GM12875 (cell line): ENCODE data around the gene TBC1D24.

Experiments
- H3K4me3 ChIP-seq: one replicate; pipeline ENCODE4 v1.5.1; 2011; ENCODE audit warnings: low read depth, low read length, control low read depth
- CTCF ChIP-seq: IDR thresholded peaks from 2 replicates; pipeline ENCODE4 v1.5.1; 2011; ENCODE audit warnings: low read depth, mild to moderate bottlenecking, control low read depth, inconsistent platforms, low read length, moderate library complexity, borderline replicate concordance; ENCODE audit not compliant: insufficient read depth

The TBC1D24 gene

GRCh38 chr16:2474877-2475412, at the start of gene TBC1D24:
TBC1D24 (plus strand) TSS chr16:2475127; CDS start chr16:2496149, 21,022 bp downstream.
- peak within 1 kb of the TSS; percentile 87 for H3K4me3 ChIP-seq

GRCh38 chr16:2425825-2426430, 49.0 kb upstream of the TBC1D24 start:
- no peak overlapping the region for H3K4me3 ChIP-seq
- no peak for TF ChIP-seq CTCF

More at GRCh38 chr16:2474877-2475412, at the start of gene TBC1D24:
- no peak for TF ChIP-seq CTCF

- H3K4me3 ChIP-seq, result no peak overlapping the region
- no peak for TF ChIP-seq CTCF
Observed at GRCh38 chr16:2426941-2427361, 48.0 kb upstream of the TBC1D24 start.

GRCh38 chr16:2427526-2427925, 47.4 kb upstream of the TBC1D24 start:
- no peak overlapping the region for H3K4me3 ChIP-seq
- TF ChIP-seq CTCF, result no peak

DNA sequence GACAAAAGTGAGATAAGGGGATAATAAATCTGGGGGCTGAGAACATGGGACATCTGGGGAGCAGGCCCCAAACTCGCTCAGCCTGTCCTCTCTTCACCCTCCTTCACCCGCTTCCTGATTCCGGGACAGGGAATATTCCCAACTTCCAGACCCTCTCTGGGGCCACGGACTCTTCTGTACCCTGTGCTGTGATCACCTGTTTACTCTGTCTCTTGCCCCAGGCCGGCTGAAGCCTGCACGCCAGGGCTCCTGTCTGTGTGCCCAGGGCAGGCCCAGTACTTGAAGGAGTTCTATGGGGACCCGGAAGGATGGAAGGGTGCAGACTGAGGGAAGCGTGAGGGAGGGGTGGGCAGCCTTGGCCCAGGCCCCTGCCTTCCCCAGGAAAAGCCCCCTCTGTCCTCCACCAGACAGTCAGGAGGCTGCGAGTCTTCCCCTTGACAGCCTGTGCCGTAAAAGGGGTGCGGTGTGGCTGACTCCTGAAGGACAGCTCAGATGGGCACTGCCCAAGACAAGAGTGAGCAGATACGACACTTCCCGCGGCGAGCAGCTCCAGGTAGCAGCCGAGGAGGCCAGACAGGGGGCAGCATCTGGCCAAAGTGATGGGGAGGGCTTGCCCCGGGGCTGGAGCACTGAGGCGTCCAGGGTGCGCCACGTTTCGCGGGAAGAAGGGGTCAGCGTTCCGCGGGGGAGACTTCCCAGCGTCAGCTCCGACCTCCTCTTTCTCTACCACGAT, 46.7 kb upstream of the TBC1D24 start:
- H3K4me3 ChIP-seq, result peak overlapping the region; percentile 89
- TF ChIP-seq CTCF, result peak; percentile 29; the same call in 1 of the 2 replicates

GRCh38 chr16:2428784-2429033, 46.2 kb upstream of the TBC1D24 start:
- H3K4me3 ChIP-seq, result peak overlapping the region; percentile 89
- TF ChIP-seq CTCF, result no peak
